ENCODE data around the gene SLC7A9.
"Not testable (repeated sequence)": the region's sequence is repeated elsewhere in the genome, so short reads cannot be mapped to it uniquely, and the experiment has no call there.

SLC7A9 gene

DNA sequence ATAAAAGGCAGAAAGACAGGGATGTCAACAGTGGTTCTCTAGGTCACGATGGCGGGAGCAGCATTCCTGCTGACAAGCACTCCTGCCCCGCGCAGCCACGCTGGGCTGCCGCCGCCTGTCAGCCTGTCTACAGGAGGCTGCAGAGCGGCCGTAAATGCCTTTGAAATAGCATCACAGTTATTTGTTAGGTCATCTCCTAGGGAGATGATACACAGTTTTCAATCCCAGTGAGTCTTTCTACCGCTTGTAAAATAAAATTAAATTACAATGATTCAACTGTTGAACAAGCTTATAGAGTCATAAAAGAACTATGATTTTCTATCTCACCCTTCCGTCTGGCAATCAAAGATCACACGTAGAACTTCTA lies 7.3 kb upstream of the SLC7A9 start:
- TF ChIP-seq GATA1 (IDR thresholded peaks at IDR 0.05; ENCODE audit: low read depth, low read length) = no peak
- no peak for DNase-seq

DNA sequence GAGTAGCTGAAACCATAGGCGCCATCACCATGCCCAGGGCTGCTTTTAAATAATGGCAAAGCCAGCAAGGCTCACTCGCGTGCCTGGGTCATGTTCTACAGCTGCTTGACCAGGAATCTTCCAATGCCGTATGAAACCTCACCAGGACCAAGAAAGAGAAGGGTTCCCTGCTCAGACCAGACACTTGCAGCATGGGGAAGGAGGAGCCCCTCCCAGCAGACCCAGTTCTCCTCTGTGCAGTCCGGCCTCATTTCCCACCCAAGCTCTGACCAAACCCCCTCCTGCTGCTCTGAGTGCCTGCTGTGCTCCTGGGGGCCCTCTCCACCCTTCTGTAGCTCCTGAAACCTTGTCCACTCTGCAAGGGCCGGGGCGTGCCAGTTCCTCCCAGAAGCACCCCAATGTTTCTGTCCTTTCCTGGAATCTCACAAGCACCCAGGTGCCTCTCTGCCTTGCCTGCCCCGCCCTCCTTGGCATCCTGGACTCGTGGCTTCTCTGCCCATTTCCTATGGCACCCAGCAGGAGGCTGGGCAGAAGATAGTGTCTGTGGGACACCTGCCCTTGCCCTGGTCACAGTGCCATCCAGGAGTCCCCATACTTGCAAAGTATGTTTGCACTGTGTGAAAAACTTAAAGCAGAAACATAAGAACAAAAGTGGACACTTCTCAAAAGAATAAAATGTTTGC lies 6.8 kb upstream of the SLC7A9 start:
- DNase-seq = no peak
- no peak for TF ChIP-seq POLR2A (IDR thresholded peaks at IDR 0.05; ENCODE audit: low read length)
- no peak for TF ChIP-seq GATA1 (IDR thresholded peaks at IDR 0.05; ENCODE audit: low read depth, low read length)

DNA sequence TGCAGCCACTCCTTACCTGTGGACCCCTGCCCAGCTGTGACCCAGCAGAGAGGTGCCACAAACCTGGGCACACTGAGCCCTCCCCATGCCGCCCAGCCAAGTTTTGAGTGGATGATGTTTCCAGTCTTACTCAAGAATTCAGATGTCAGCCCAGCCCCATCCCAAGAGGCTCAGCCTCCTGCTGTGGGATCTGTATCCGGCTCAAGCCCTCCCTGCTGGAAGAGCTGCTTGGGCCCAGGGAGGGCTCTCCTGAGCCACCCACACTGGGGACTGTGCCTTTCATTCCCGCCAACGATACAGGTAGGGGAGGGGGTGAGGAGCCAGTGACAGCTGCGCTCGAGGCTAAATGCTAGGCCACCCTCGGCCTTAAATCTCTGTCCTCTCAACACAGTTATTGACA lies 5.9 kb upstream of the SLC7A9 start:
- TF ChIP-seq GATA1 (IDR thresholded peaks at IDR 0.05; ENCODE audit: low read depth, low read length) (no peak), POLR2A (IDR thresholded peaks at IDR 0.05; ENCODE audit: low read length) (no peak)
- DNase-seq = no peak

DNA sequence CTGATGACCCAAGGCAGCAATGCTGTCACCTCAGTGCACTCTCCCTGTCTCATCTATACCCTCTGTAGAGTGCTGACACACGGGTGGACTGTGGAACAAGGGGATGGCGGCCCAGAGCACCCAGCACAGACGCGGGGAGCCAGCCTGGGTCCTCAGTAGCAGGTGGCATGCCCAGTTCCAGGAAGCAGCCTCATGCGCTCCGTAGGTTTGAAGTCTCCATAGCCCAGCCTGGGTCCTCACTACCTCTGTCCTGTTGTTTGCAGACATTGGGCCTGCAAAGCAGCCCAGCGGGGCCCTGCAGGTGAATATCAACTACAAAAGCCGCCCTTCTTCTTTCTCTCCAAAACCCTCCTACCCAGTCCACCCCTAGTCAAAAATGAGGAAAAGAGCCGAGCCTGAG lies 5.0 kb upstream of the SLC7A9 start:
- DNase-seq = no peak
- TF ChIP-seq POLR2A (IDR thresholded peaks at IDR 0.05; ENCODE audit: low read length) (no peak), GATA1 (IDR thresholded peaks at IDR 0.05; ENCODE audit: low read depth, low read length) (no peak)

DNA sequence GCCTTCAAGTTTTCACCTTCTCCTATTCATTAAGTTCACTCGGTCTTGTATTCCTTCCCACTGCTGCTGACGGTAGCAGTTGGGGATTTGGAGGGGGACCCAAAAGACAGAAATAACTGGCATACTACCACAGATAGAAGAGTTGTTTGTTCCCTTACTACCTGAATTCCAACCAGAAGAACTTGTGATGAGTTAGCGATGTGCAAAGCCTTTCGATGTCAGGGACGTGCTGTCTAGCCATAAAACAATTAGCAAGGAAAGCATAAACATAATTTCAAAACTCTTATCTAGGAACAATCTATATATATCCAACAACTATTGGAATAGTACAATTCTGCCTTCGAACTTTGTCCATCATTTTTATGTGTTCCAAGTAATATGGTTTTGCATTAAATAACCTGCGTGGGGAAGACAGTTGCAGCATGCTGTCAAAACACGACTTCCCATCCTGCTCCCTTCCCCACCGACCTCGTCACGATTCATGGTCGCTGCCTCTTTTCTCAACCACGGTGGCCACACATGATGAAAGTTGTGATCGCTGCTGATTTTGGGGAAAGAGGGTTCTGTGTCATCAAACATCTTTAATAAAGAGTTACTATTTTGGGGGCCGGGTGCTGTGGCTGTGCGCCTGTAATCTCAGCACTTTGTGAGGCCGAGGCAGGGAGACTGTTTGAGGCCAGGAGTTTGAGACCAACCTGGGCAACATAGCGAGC lies 3.8 kb upstream of the SLC7A9 start:
- TF ChIP-seq POLR2A (IDR thresholded peaks at IDR 0.05; ENCODE audit: low read length) = no peak
- no peak for TF ChIP-seq GATA1 (IDR thresholded peaks at IDR 0.05; ENCODE audit: low read depth, low read length)
- DNase-seq = no peak

DNA sequence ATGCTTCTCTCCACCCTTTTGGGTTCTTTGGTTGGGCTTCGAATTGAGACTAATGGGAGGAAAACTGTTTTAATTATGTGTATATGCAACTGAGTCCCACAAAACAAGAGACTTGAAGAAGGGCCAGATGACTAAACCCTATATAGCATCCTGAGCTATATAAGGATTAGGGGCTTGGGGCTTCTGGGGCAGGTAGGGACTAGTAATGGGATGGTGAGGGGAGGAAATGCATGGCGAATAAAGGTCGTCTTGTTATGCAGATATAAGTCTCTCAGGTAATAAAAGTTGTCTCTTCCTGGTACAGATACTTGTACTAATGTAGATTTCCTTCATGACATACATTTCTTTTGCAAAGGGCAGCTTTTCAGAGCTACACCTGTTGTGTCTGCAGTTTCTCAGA lies 2.8 kb upstream of the SLC7A9 start:
- no peak for DNase-seq
- no peak for TF ChIP-seq POLR2A (IDR thresholded peaks at IDR 0.05; ENCODE audit: low read length)
- TF ChIP-seq GATA1 (IDR thresholded peaks at IDR 0.05; ENCODE audit: low read depth, low read length) = no peak

DNA sequence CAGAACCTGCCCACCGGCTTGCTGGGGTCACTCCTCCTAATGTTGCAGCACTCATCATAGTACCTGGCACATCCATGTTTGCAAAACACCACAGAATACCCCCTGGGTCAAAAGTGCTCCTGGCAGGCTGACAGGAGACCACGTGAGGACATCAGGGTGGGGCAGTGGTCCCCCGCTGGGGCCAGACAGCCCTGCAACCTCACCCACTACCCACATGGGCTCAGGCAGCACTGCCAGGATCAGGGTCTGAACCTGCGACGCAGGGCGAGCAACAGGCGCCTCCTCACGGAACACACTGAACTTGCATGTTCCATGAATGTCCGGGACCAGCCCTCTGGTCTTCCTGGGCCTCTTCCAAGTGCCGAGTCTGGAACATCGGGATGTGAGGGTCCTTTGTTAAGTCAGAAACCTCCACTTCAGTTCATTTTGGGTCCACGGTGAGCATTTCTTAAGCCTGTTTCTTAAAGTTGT lies 1.4 kb upstream of the SLC7A9 start:
- TF ChIP-seq POLR2A (IDR thresholded peaks at IDR 0.05; ENCODE audit: low read length) (no peak), GATA1 (IDR thresholded peaks at IDR 0.05; ENCODE audit: low read depth, low read length) (no peak)
- DNase-seq = no peak

DNA sequence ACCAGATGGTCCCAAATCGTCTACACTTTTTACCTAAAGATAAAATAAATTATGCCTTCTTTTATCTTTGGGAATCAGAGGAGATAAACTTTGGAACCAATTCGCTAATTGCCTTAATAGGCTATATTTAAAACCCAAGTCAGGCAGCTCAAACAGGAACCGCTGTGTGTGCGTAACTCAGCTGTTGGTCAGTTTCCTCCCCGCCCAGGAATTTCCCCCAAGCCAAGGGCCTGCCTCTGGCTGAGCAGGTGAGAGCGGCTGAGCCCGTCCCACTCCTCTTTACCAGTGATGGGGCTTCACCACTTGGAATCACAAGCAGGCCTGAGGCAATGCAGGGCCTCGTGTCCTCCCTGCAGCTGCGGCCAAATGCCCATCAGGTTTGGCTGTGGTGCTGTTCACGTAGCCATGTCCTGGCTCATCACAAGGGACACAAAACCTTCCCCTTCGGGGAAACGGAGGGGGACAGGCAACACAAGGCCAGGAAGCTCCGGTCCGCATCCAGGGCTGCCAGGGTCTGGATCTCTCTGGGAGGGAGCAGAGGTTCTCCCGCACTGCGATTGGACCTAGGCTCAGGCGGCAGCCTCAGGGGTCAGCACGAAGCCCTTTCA lies 503 bp upstream of the SLC7A9 start:
- DNase-seq = no peak

DNA sequence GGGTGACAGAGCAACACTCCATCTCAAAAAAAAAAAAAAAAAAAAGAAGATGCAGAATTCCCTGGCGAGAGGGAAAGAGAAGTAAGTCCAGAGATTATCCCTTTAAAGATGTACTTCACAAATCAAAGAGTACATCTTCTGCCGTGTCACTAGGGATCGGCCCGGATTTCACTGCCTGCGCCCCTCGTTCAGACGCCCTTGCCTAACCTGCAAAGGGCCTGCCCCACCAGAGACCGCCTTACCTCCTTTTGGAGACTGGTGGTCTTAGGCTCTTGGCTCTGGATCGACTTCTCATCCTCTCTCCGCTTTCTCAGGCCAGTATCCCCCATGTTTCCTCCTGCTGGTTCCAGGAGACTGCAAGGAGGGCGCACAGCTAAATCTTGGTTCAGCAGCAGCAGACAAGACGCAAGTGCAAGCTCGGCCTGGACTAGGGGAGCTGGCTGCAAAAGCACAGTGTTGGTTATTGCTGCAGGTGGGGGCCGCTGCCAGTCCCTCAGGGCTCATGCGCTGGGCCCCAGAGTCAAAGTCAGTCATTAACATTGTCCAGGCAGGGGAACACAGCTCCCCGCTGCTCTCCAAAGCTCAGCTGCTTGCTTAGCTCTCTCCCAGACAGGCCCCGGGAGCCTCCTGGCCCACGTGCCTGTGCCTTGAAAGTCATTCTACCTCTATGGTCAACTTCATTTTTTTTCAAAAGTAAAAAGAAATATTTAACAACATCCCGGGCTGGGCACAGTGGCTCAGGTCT lies 1.2 kb downstream of the SLC7A9 start:
- no peak for DNase-seq
- TF ChIP-seq GATA1 (IDR thresholded peaks at IDR 0.05; ENCODE audit: low read depth, low read length) (no peak), POLR2A (IDR thresholded peaks at IDR 0.05; ENCODE audit: low read length) (no peak)

More for the DNA sequence above, 503 bp upstream of the SLC7A9 start:
- no peak for TF ChIP-seq POLR2A (IDR thresholded peaks at IDR 0.05; ENCODE audit: low read length)
- TF ChIP-seq GATA1 (IDR thresholded peaks at IDR 0.05; ENCODE audit: low read depth, low read length) = no peak

DNA sequence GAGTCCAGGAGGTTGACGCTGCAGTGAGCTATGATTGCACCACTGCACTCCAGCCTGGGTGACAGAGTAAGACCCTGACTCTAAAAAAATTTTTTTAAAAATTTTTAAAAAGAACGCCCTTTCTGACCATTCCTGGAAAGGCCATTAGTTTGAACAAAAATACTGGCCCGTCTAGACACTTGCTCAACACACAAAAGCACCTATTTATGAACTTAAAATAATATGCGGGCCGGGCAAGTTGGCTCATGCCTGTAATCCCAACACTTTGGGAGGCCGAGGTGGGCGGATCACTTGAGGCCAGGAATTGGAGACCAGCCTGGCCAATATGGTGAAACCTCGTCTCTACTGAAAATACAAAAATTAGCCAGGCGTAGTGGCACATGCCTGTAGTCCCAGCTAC lies 2.1 kb downstream of the SLC7A9 start:
- DNase-seq = not testable (repeated sequence)

DNA sequence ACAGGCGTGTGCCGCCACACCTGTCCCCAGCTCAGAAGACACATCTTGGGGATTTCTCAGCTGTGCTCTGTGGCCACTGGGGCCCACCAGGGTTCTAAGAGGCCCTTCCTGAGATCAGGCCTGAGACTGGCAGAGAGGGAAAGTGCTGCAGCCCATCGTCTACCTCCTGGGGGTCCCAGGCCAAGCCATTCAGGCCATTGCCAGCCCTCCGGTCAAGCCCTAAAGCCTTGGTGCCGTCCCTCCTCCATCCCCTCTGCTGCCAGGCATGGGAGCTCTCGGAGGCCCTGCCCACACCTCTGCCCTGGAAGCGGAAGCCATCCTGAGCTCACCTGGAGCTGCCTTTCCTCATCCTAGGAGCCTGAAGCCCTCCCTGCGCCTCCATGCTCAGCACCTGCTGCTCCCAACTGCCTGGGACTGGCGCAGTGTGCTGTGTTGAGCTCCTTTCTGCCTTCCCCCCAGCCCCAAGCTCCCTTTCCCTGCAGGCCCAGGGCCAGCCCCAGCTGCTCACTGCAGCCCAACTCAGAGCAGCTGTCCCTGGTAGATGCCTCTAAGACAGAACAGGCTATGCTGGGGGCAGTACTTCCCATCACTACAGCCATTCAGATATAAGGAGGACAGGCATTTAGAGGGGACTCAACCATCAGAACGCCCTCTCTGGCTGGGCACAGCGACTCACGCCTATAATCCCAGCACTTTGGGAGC lies 2.9 kb downstream of the SLC7A9 start:
- no peak for TF ChIP-seq GATA1 (IDR thresholded peaks at IDR 0.05; ENCODE audit: low read depth, low read length)
- TF ChIP-seq POLR2A (IDR thresholded peaks at IDR 0.05; ENCODE audit: low read length) = no peak
- no peak for DNase-seq

DNA sequence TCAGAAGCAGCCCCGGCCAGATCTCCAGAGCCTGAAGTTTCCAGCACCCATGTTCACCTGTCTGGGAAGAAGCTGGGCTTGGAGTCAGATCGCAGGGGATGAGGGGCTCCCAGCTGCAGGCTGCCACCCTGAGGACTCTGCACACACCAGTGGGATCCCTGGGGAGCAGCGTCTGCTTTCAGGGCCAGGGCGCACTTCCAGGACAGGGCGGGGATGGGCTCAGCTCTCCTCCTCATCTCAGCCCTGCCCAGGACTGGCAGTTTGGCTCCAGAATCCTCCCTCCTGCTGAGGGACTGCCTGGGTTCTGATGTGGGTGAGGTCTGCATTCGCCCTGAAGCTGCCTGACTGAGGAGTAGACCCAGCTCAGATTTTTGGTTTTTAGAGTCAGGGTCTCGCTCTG lies 3.5 kb downstream of the SLC7A9 start:
- TF ChIP-seq GATA1 (IDR thresholded peaks at IDR 0.05; ENCODE audit: low read depth, low read length) (no peak), POLR2A (IDR thresholded peaks at IDR 0.05; ENCODE audit: low read length) (no peak)
- no peak for DNase-seq

DNA sequence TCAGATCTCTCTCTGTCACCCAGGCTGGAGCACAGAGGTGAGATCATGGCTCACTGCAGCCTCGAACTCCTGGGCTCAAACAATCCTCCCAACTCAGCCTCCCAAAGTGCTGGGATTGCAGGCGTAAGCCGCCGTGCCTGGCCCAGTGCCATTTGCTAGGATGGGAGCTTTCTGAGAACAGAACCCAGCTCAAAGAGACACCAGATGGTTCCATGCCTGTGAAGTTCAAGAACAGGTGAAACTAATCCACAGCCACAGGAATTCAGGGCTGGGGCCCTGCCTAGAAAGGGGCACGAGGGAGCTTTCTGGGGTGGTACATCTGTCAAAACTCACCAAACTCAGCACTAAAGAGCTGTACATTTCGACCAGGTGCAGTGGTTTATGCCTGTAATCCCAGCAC lies 4.2 kb downstream of the SLC7A9 start:
- DNase-seq = no peak
- TF ChIP-seq GATA1 (IDR thresholded peaks at IDR 0.05; ENCODE audit: low read depth, low read length) (no peak), POLR2A (IDR thresholded peaks at IDR 0.05; ENCODE audit: low read length) (no peak)
